HG03432 (cell line): ENCODE measurements around the gene NRXN3.

Experiments
- ATAC-seq: cut with Tn5 transposase; IDR thresholded peaks from one replicate; pipeline ENCODE4 v1.9.1; 2021; ENCODE audit warnings: mild to moderate bottlenecking, moderate library complexity; ENCODE audit not compliant: unreplicated experiment

The NRXN3 gene

GRCh38 chr14:78170203-78170602 lies at the start of gene NRXN3:
TSS of gene NRXN3 (plus strand) at chr14:78170373. CDS start at chr14:78243094, 72,721 bp downstream.
- no peak for ATAC-seq

GRCh38 chr14:78122436-78122835 lies 47.7 kb upstream of the NRXN3 start:
- no peak for ATAC-seq

GRCh38 chr14:78123650-78124253 lies 46.4 kb upstream of the NRXN3 start:
- no peak for ATAC-seq

DNA sequence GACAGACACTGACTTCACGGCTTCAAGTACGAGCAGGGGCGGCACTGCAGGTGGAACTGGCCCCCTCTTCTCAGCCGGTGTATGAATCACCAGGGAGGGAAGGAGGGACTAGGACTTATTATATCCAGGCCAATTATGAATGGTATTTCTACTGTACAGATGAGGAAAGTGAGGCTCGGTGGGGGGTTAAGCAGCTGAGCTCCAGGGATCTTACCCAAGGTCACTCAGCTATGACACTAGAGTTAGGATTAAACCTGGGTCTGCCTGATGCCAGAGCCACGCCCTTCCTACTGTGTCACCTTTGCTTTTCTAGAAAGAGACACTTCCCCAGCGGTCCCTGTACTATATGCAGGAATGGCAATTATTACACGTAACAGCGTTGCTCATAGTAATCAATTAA lies 42.2 kb upstream of the NRXN3 start:
- ATAC-seq, result no peak

DNA sequence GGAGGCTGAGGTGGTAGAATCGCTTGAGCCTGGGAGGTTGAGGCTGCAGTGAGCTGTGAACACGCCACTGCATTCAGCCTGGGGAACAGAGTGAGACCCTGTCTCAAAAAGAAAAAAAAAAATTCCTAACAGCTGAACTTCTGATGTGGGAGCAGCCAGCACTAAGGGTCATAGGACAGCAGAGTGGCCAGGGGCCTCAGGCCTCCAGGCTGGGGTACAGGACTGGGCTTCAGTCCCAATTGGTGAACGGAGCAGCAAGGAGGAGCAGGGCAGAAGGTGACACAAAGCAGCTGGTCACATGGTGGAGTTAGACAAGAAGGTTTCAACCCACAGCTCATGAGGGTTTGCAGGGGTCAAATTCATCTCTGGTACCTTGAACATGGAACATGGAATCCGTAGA lies 40.8 kb upstream of the NRXN3 start:
- ATAC-seq, result no peak

- ATAC-seq, result no peak
Observed at GRCh38 chr14:78130356-78130755, 39.8 kb upstream of the NRXN3 start.

DNA sequence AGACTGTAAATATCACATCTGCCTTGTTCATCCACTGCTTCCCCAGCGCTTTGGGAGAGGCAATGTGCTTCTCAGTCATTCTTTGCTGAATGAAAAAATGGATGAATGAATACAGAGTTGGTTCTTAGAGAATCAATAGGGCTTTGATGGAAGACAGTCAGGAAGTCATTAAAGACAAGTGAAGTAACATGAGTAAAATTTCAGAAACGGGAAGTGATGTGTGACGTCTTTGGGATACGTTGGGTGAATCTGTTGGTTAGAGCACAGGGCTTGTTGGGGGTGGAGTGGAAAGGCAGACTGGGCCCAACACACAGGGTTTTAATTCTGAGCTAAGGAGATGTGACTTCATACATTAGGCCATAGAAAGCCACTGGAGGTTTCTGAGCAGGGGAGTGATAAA lies 39.0 kb upstream of the NRXN3 start:
- no peak for ATAC-seq

GRCh38 chr14:78131616-78132015 lies 38.6 kb upstream of the NRXN3 start:
- ATAC-seq, result no peak

DNA sequence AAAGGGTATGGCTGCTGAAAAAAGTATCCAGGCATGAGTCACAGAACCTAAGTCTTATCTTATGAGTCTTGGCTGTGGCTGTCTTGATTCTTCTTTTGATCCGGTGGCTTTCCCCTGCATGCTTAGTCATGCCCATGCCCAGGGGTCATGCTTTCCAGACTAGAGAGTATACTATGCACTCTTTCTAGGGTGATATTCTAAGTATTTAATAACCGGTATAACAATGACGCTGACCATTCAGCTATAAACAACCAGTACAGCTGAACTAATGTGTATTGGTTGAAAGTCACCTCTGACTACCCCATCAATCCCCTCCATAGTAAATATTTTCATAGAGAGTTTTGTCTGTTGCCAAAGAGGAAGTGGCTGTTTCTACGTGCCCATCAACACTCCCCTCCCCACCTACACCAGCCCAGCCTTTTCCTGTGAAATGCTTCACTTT lies 34.7 kb upstream of the NRXN3 start:
- ATAC-seq, result peak; percentile 75

DNA sequence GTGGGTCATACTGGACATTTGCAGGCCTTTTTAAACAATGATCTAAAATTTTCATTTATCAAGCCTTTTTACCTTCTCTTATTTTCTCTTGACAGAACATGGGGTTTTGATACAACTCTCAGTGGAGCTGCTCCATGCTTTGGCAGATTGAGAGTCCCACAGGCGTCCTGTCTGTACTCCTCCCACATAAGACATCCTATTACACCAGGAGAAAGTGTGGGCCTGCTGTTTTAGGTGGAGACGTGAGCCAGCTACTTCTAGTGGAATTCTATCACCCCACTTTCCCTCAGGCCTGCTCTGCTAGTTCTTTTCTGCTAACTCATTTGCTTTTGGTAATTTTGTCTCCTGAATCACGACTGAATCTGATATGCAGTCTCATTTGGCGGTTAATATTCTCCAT lies 33.5 kb upstream of the NRXN3 start:
- no peak for ATAC-seq

GRCh38 chr14:78141590-78141989 lies 28.6 kb upstream of the NRXN3 start:
- ATAC-seq, result no peak

- no peak for ATAC-seq
Observed at GRCh38 chr14:78142998-78143397, 27.2 kb upstream of the NRXN3 start.

- no peak for ATAC-seq
Observed at GRCh38 chr14:78143489-78144145, 26.6 kb upstream of the NRXN3 start.

GRCh38 chr14:78152201-78153063 lies 17.7 kb upstream of the NRXN3 start:
- ATAC-seq, result no peak

- no peak for ATAC-seq
Observed at GRCh38 chr14:78153064-78153341, 17.2 kb upstream of the NRXN3 start.

GRCh38 chr14:78154827-78155226 lies 15.3 kb upstream of the NRXN3 start:
- no peak for ATAC-seq

GRCh38 chr14:78156196-78156595 lies 14.0 kb upstream of the NRXN3 start:
- no peak for ATAC-seq

DNA sequence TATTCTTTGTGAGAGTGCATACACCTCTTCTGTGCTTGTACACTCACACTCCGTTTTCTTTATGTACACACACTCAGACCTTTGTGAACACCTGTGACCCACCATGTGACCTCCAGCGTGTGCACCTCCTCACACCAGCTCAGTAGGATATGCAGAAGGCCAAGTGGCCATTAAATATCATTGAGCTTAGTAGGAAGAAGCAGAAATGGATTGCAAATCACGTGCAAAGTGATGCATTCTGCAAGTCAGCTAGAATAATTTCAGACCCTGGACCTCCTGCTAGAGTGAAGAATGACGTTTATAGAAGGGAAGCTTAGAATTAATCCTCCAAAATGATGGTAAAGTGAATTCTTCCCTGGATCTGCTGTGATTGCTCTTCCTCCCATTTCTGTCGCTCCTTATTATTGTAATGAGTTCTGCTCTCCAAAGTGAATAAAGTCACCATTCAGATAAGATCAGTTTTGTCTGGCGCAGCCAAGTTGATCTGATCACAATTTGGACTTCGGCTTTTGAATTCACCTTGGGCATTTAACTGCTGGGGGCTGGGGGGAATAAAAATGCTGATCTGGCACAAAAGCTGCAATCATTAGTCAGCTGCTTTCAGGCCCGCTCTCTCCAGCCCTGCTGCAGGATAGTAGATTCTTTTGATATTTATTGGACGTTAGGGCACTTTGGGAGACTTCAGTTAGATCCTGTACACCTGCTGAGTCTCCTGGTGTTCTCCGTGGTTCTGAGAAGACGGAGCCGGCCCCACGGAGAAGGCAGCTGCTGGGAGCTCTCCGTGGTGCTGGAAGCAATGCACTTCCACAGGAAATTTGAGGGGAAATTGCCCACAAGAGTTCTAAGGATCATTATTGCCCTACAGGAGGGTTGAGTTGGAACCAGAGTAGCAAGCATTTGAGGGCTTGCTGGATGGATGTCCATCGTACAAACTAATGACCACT lies 12.4 kb upstream of the NRXN3 start:
- ATAC-seq, result no peak

DNA sequence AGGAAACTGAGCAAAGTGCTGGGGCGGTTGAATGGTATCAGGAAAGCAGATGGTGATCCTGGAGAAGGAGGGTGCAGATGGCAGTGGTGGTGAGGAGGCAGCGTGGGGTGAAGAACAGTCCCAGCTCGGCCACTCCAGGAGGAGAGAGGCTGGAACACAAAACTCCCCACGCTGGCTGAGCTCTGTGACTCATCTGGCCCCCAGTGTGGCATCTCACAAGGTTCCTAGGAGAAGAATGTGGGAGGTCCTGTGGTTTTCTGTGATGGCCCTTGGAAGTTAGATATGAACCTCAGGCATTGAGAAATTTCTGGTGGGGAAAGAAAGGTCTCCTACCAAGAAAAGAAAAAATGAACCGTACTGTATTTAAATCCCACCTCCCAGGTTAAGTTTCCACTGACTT lies 8.0 kb upstream of the NRXN3 start:
- no peak for ATAC-seq

GRCh38 chr14:78164226-78164853 lies 5.8 kb upstream of the NRXN3 start:
- no peak for ATAC-seq

DNA sequence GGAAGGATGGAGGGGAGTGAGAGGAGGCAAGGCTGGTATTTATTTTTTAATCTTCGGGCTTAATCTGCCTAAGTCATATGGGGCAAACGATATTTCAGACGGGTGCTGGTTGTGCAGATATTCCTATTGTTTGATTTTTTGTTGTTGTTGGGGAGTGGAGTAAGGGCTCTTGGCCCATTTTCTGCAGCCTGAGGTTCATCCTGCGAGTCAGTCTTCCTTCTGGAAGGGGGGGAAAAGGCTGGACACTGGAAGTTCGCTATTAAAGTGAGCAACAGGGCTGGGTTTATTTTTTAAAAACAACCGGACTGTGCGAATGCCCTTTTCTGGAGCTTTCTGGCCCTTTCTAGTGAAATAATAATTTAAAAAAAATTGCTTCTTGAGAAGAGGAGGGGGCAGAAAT lies 2.3 kb downstream of the NRXN3 start:
- no peak for ATAC-seq
